Panc1 (cell line): ENCODE results near the gene POF1B.

Source experiments
- CTCF ChIP-seq: fragments of 450-650 bp; IDR thresholded peaks from 2 replicates; pipeline ENCODE4 v1.5.1; 2017; ENCODE audit warnings: mild to moderate bottlenecking
- POLR2AphosphoS5 ChIP-seq: IDR thresholded peaks from 2 replicates; pipeline ENCODE4 v1.6.1; 2012; ENCODE audit warnings: mild to moderate bottlenecking, low read depth, low read length, moderate library complexity
- REST ChIP-seq, 2 experiments: IDR thresholded peaks; 2 replicates each; pipeline ENCODE4 v1.6.1; 2011 to 2012; ENCODE audit warnings: low read depth in 2 of 2, control low read depth in 1 of 2, low read length in 1 of 2, mild to moderate bottlenecking in 1 of 2, moderate library complexity in 1 of 2; ENCODE audit not compliant: insufficient read depth in 1 of 2
- TCF7L2 ChIP-seq: IDR thresholded peaks from 2 replicates; pipeline ENCODE4 v1.6.1; 2011; ENCODE audit warnings: mild to moderate bottlenecking, low read depth, low read length, inconsistent platforms

- no peak for TF ChIP-seq CTCF
- TF ChIP-seq POLR2AphosphoS5 = no peak
- TF ChIP-seq REST (IDR thresholded peaks at IDR 0.05; ENCODE audit: insufficient read depth in 1 of 2, low read depth in 2 of 2, low read length in 1 of 2) = no peak
- TF ChIP-seq TCF7L2 = no peak
Measured at GRCh38 chrX:85375333-85375738, 4.1 kb downstream of the POF1B start.
